Nephron (organoid): ENCODE data around the gene LRRC4C.

Source experiments
- H3K27ac Mint-ChIP-seq, 3 experiments: 2 replicates each; pipeline ENCODE4 v1.8.0; 2020; ENCODE audit warnings: mixed read lengths in 3 of 3, mild to moderate bottlenecking in 2 of 3, moderate library complexity in 1 of 3
- H3K27me3 Mint-ChIP-seq: 2 replicates; pipeline ENCODE4 v1.8.0; 2021; ENCODE audit warnings: low read depth, mild to moderate bottlenecking, moderate library complexity, mixed read lengths
- H3K36me3 Mint-ChIP-seq: 2 replicates; pipeline ENCODE4 v1.8.0; 2020; ENCODE audit warnings: low read depth, mixed read lengths
- H3K4me1 Mint-ChIP-seq: 2 replicates; pipeline ENCODE4 v1.8.0; 2020; ENCODE audit warnings: mixed read lengths
- H3K4me3 Mint-ChIP-seq, 3 experiments: 2 replicates each; pipeline ENCODE4 v1.8.0; 2020; ENCODE audit warnings: mild to moderate bottlenecking in 3 of 3, mixed read lengths in 3 of 3, moderate library complexity in 2 of 3
- H3K9me3 Mint-ChIP-seq: 2 replicates; pipeline ENCODE4 v1.8.0; 2020; ENCODE audit warnings: mixed read lengths
- CTCF ChIP-seq, 3 experiments: fragments of 200-600 bp; sonication (generic); IDR thresholded peaks; one replicate each; pipeline ENCODE4 v1.5.0; 2021; ENCODE audit warnings: antibody characterized with exemption in 3 of 3; ENCODE audit not compliant: unreplicated experiment in 3 of 3

LRRC4C gene

GRCh38 chr11:41056892-41057569 lies 402.4 kb downstream of the LRRC4C start:
- Mint-ChIP-seq H3K4me1 (no peaks in the 10 kb centered on the region), H3K27me3 (no peaks in the 10 kb centered on the region), H3K4me3 (no peak overlapping the region), H3K27ac (no peak overlapping the region), H3K36me3 (no peaks in the 10 kb centered on the region), H3K9me3 (no peaks in the 10 kb centered on the region)
- TF ChIP-seq CTCF (IDR thresholded peaks at IDR 0.05; ENCODE audit: unreplicated experiment in 3 of 3) = no peak

- Mint-ChIP-seq H3K4me1 (no peaks in the 10 kb centered on the region), H3K27me3 (no peaks in the 10 kb centered on the region), H3K36me3 (no peaks in the 10 kb centered on the region), H3K4me3 (no peak overlapping the region), H3K27ac (no peak overlapping the region), H3K9me3 (no peaks in the 10 kb centered on the region)
- no peak for TF ChIP-seq CTCF (IDR thresholded peaks at IDR 0.05; ENCODE audit: unreplicated experiment in 3 of 3)
Observed at GRCh38 chr11:41053894-41054293, 405.6 kb downstream of the LRRC4C start.

GRCh38 chr11:41051919-41052635 lies 407.4 kb downstream of the LRRC4C start:
- H3K27me3 Mint-ChIP-seq = no peaks in the 10 kb centered on the region
- H3K27ac Mint-ChIP-seq = no peak overlapping the region
- no peaks in the 10 kb centered on the region for H3K36me3 Mint-ChIP-seq
- H3K4me3 Mint-ChIP-seq = no peak overlapping the region
- TF ChIP-seq CTCF (IDR thresholded peaks at IDR 0.05; ENCODE audit: unreplicated experiment in 3 of 3) = no peak
- H3K9me3 Mint-ChIP-seq = no peaks in the 10 kb centered on the region
- no peaks in the 10 kb centered on the region for H3K4me1 Mint-ChIP-seq

- H3K9me3 Mint-ChIP-seq = no peaks in the 10 kb centered on the region
- no peak overlapping the region for H3K4me3 Mint-ChIP-seq
- H3K4me1 Mint-ChIP-seq = no peaks in the 10 kb centered on the region
- TF ChIP-seq CTCF (IDR thresholded peaks at IDR 0.05; ENCODE audit: unreplicated experiment in 3 of 3) = no peak
- H3K36me3 Mint-ChIP-seq = no peaks in the 10 kb centered on the region
- no peak overlapping the region for H3K27ac Mint-ChIP-seq
- no peaks in the 10 kb centered on the region for H3K27me3 Mint-ChIP-seq
Observed at GRCh38 chr11:41050791-41051190, 408.7 kb downstream of the LRRC4C start.

GRCh38 chr11:41047229-41047628 lies 412.2 kb downstream of the LRRC4C start:
- H3K27ac Mint-ChIP-seq = no peak overlapping the region
- no peak for TF ChIP-seq CTCF (IDR thresholded peaks at IDR 0.05; ENCODE audit: unreplicated experiment in 3 of 3)
- H3K9me3 Mint-ChIP-seq = no peaks in the 10 kb centered on the region
- no peaks in the 10 kb centered on the region for H3K4me1 Mint-ChIP-seq
- H3K4me3 Mint-ChIP-seq = no peak overlapping the region
- H3K27me3 Mint-ChIP-seq = no peaks in the 10 kb centered on the region
- no peaks in the 10 kb centered on the region for H3K36me3 Mint-ChIP-seq

GRCh38 chr11:41045266-41045665 lies 414.2 kb downstream of the LRRC4C start:
- no peaks in the 10 kb centered on the region for H3K9me3 Mint-ChIP-seq

More at GRCh38 chr11:41045266-41045665, 414.2 kb downstream of the LRRC4C start:
- no peaks in the 10 kb centered on the region for H3K36me3 Mint-ChIP-seq
- H3K4me1 Mint-ChIP-seq = no peaks in the 10 kb centered on the region
- H3K4me3 Mint-ChIP-seq = no peak overlapping the region
- no peak for TF ChIP-seq CTCF (IDR thresholded peaks at IDR 0.05; ENCODE audit: unreplicated experiment in 3 of 3)
- no peaks in the 10 kb centered on the region for H3K27me3 Mint-ChIP-seq
- H3K27ac Mint-ChIP-seq = no peak overlapping the region
